GM23338 (cell line): ENCODE results near the gene LSM12. TPM values are rescaled to one million over a fixed set of nuclear protein-coding genes. Genes with fewer than 3 reads are reported as not detected.

Experiments used
- ATAC-seq: fragments of 200-7000 bp; cut with Tn5 transposase; 3 replicates; pipeline ENCODE4 v1.9.1; 2020
- DNase-seq: peaks from one replicate; pipeline ENCODE4 v3.0.0-alpha.2; 2015; ENCODE audit warnings: low spot score
- H2AFZ ChIP-seq: fragments of 200-600 bp; sonication (generic); 2 replicates; pipeline ENCODE4 v1.8.0; 2016; ENCODE audit warnings: antibody characterized with exemption, mild to moderate bottlenecking, moderate library complexity
- H3F3A ChIP-seq: fragments of 200-600 bp; sonication (generic); replicated peaks from 2 replicates; pipeline ENCODE4 v1.8.0; 2017; ENCODE audit warnings: antibody characterized with exemption, mixed run types, low read depth
- H3K27ac ChIP-seq: fragments of 200-600 bp; sonication (generic); 2 replicates; pipeline ENCODE4 v1.6.1; 2016; ENCODE audit warnings: low read depth
- H3K27me3 ChIP-seq: fragments of 200-600 bp; sonication (generic); 2 replicates; pipeline ENCODE4 v1.8.0; 2016; ENCODE audit warnings: mild to moderate bottlenecking, mixed run types, moderate library complexity; ENCODE audit not compliant: insufficient read depth
- H3K36me3 ChIP-seq: fragments of 200-600 bp; sonication (generic); 2 replicates; pipeline ENCODE4 v1.8.0; 2016; ENCODE audit warnings: mild to moderate bottlenecking; ENCODE audit not compliant: insufficient read depth
- H3K4me1 ChIP-seq: fragments of 200-600 bp; sonication (generic); 2 replicates; pipeline ENCODE4 v1.8.0; 2016; ENCODE audit warnings: mild to moderate bottlenecking, moderate library complexity; ENCODE audit not compliant: insufficient read depth
- H3K4me2 ChIP-seq: fragments of 200-600 bp; sonication (generic); 2 replicates; pipeline ENCODE4 v1.7.1; 2017; ENCODE audit warnings: mixed run types
- H3K4me3 ChIP-seq: fragments of 200-600 bp; sonication (generic); 2 replicates; pipeline ENCODE4 v1.6.1; 2016; ENCODE audit warnings: mixed run types
- H3K79me2 ChIP-seq: fragments of 200-600 bp; sonication (generic); replicated peaks from 2 replicates; pipeline ENCODE4 v1.8.0; 2017; ENCODE audit warnings: mild to moderate bottlenecking; ENCODE audit not compliant: insufficient read depth
- H3K9me2 ChIP-seq: fragments of 200-600 bp; sonication (generic); 2 replicates; pipeline ENCODE4 v1.8.0; 2017; ENCODE audit not compliant: insufficient read depth
- H4K20me1 ChIP-seq: fragments of 200-600 bp; sonication (generic); replicated peaks from 2 replicates; pipeline ENCODE4 v1.8.0; 2017; ENCODE audit warnings: mild to moderate bottlenecking; ENCODE audit not compliant: insufficient read depth
- H3K27ac Mint-ChIP-seq: 2 replicates; pipeline ENCODE4 v1.8.0; 2020; ENCODE audit warnings: inconsistent platforms, mild to moderate bottlenecking, moderate library complexity, mixed read lengths
- H3K27me3 Mint-ChIP-seq: 3 replicates; pipeline ENCODE4 v1.8.0; 2022; ENCODE audit warnings: low read depth, mild to moderate bottlenecking, moderate library complexity, mixed read lengths, inconsistent platforms; ENCODE audit not compliant: insufficient read depth, poor library complexity
- H3K36me3 Mint-ChIP-seq: 3 replicates; pipeline ENCODE4 v1.8.0; 2021; ENCODE audit warnings: low read depth, mild to moderate bottlenecking, inconsistent platforms, moderate library complexity, mixed read lengths
- H3K4me1 Mint-ChIP-seq: 3 replicates; pipeline ENCODE4 v1.8.0; 2020; ENCODE audit warnings: mild to moderate bottlenecking, inconsistent platforms, mixed read lengths
- H3K4me3 Mint-ChIP-seq: 3 replicates; pipeline ENCODE4 v1.8.0; 2021; ENCODE audit warnings: moderate library complexity, mild to moderate bottlenecking, inconsistent platforms, mixed read lengths
- H3K9me3 Mint-ChIP-seq: 3 replicates; pipeline ENCODE4 v1.8.0; 2020; ENCODE audit warnings: moderate library complexity, mild to moderate bottlenecking, inconsistent platforms, mixed read lengths
- EZH2phosphoT487 ChIP-seq: fragments of 200-600 bp; sonication (generic); IDR thresholded peaks from one replicate; pipeline ENCODE4 v1.8.1; 2018; ENCODE audit warnings: antibody characterized with exemption; ENCODE audit not compliant: unreplicated experiment
- NANOG ChIP-seq: IDR thresholded peaks from 2 replicates; pipeline ENCODE4 v1.6.1; 2016; ENCODE audit warnings: antibody characterized with exemption, borderline replicate concordance
- polyA plus RNA-seq: library from polyadenylated mRNA; unstranded; fragments of >200 nt; fragmentation: Nextera tagmentation; extraction: Ambion mirVana; gene quantifications from 2 replicates; pipeline ENCODE4 v1.2.1, GENCODE V29; 2016
- total RNA-seq: library from RNA; depleted of rRNA; stranded (reverse); fragments of >200 nt; shearing (Covaris generic); gene quantifications from 2 replicates; pipeline ENCODE4 v1.2.3, GENCODE V29; 2014
- TF ChIP-seq, protein P1 (sequence below): IDR thresholded peaks from 2 replicates; pipeline ENCODE4 v1.6.1; 2016; ENCODE audit warnings: antibody characterized with exemption
- TF ChIP-seq, protein P2 (sequence below): fragments of 250-450 bp; sonication (Bioruptor Pico); IDR thresholded peaks from 2 replicates; pipeline ENCODE4 v1.5.0; 2020; ENCODE audit warnings: mild to moderate bottlenecking, moderate library complexity
- TF ChIP-seq, protein P3 (sequence below): IDR thresholded peaks from one replicate; pipeline ENCODE4 v1.6.1; 2018; ENCODE audit warnings: antibody characterized with exemption; ENCODE audit not compliant: unreplicated experiment

Gene LSM12
- total and polyA plus RNA-seq, 2 experiments from 2014 or later: 72.7 to 241 TPM

DNA sequence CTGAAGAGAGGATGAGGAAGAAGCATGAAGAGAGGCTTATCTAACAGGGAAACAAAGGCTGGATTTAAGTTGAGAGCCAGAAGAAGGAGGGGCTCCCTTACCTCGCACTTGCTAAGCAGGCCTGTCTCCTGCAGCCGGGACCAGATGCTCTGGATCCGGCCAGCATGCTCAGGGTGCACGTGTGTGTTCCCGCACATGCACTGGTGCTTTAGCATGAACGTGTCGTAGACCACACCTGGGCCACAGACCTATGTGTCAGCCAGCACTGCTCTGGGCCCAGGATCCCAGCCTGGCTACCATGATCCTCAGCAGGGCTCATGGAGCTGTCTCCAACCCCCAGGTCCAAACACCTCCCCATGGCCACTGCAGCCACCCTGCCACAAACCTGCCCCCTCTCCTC, 18.4 kb upstream of the LSM12 start:
- peaks cover 24% of the 10 kb centered on the region for H3K27me3 Mint-ChIP-seq
- ATAC-seq: no peak
- no peak overlapping the region for H3K4me2 ChIP-seq
- H3K4me1 Mint-ChIP-seq: peaks cover 47% of the 10 kb centered on the region
- TF ChIP-seq, protein P1, sequence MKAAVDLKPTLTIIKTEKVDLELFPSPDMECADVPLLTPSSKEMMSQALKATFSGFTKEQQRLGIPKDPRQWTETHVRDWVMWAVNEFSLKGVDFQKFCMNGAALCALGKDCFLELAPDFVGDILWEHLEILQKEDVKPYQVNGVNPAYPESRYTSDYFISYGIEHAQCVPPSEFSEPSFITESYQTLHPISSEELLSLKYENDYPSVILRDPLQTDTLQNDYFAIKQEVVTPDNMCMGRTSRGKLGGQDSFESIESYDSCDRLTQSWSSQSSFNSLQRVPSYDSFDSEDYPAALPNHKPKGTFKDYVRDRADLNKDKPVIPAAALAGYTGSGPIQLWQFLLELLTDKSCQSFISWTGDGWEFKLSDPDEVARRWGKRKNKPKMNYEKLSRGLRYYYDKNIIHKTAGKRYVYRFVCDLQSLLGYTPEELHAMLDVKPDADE: no peak
- TF ChIP-seq, protein P2, sequence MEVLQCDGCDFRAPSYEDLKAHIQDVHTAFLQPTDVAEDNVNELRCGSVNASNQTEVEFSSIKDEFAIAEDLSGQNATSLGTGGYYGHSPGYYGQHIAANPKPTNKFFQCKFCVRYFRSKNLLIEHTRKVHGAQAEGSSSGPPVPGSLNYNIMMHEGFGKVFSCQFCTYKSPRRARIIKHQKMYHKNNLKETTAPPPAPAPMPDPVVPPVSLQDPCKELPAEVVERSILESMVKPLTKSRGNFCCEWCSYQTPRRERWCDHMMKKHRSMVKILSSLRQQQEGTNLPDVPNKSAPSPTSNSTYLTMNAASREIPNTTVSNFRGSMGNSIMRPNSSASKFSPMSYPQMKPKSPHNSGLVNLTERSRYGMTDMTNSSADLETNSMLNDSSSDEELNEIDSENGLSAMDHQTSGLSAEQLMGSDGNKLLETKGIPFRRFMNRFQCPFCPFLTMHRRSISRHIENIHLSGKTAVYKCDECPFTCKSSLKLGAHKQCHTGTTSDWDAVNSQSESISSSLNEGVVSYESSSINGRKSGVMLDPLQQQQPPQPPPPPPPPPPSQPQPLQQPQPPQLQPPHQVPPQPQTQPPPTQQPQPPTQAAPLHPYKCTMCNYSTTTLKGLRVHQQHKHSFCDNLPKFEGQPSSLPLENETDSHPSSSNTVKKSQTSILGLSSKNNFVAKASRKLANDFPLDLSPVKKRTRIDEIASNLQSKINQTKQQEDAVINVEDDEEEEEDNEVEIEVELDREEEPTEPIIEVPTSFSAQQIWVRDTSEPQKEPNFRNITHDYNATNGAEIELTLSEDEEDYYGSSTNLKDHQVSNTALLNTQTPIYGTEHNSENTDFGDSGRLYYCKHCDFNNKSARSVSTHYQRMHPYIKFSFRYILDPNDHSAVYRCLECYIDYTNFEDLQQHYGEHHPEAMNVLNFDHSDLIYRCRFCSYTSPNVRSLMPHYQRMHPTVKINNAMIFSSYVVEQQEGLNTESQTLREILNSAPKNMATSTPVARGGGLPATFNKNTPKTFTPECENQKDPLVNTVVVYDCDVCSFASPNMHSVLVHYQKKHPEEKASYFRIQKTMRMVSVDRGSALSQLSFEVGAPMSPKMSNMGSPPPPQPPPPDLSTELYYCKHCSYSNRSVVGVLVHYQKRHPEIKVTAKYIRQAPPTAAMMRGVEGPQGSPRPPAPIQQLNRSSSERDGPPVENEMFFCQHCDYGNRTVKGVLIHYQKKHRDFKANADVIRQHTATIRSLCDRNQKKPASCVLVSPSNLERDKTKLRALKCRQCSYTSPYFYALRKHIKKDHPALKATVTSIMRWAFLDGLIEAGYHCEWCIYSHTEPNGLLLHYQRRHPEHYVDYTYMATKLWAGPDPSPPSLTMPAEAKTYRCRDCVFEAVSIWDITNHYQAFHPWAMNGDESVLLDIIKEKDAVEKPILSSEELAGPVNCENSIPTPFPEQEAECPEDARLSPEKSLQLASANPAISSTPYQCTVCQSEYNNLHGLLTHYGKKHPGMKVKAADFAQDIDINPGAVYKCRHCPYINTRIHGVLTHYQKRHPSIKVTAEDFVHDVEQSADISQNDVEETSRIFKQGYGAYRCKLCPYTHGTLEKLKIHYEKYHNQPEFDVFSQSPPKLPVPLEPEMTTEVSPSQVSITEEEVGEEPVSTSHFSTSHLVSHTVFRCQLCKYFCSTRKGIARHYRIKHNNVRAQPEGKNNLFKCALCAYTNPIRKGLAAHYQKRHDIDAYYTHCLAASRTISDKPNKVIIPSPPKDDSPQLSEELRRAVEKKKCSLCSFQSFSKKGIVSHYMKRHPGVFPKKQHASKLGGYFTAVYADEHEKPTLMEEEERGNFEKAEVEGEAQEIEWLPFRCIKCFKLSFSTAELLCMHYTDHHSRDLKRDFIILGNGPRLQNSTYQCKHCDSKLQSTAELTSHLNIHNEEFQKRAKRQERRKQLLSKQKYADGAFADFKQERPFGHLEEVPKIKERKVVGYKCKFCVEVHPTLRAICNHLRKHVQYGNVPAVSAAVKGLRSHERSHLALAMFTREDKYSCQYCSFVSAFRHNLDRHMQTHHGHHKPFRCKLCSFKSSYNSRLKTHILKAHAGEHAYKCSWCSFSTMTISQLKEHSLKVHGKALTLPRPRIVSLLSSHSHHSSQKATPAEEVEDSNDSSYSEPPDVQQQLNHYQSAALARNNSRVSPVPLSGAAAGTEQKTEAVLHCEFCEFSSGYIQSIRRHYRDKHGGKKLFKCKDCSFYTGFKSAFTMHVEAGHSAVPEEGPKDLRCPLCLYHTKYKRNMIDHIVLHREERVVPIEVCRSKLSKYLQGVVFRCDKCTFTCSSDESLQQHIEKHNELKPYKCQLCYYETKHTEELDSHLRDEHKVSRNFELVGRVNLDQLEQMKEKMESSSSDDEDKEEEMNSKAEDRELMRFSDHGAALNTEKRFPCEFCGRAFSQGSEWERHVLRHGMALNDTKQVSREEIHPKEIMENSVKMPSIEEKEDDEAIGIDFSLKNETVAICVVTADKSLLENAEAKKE (CRISPR knock-in tag): no peak
- no peak for TF ChIP-seq NANOG
- no peak for TF ChIP-seq EZH2phosphoT487
- TF ChIP-seq, protein P3, sequence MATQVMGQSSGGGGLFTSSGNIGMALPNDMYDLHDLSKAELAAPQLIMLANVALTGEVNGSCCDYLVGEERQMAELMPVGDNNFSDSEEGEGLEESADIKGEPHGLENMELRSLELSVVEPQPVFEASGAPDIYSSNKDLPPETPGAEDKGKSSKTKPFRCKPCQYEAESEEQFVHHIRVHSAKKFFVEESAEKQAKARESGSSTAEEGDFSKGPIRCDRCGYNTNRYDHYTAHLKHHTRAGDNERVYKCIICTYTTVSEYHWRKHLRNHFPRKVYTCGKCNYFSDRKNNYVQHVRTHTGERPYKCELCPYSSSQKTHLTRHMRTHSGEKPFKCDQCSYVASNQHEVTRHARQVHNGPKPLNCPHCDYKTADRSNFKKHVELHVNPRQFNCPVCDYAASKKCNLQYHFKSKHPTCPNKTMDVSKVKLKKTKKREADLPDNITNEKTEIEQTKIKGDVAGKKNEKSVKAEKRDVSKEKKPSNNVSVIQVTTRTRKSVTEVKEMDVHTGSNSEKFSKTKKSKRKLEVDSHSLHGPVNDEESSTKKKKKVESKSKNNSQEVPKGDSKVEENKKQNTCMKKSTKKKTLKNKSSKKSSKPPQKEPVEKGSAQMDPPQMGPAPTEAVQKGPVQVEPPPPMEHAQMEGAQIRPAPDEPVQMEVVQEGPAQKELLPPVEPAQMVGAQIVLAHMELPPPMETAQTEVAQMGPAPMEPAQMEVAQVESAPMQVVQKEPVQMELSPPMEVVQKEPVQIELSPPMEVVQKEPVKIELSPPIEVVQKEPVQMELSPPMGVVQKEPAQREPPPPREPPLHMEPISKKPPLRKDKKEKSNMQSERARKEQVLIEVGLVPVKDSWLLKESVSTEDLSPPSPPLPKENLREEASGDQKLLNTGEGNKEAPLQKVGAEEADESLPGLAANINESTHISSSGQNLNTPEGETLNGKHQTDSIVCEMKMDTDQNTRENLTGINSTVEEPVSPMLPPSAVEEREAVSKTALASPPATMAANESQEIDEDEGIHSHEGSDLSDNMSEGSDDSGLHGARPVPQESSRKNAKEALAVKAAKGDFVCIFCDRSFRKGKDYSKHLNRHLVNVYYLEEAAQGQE: no peak
- peaks cover 52% of the 10 kb centered on the region for H3K36me3 Mint-ChIP-seq
- H3K27ac Mint-ChIP-seq: peak overlapping the region; percentile 75; the same call in 1 of the 2 replicates
- no peaks in the 10 kb centered on the region for H3K9me2 ChIP-seq
- H3K4me3 Mint-ChIP-seq: no peak overlapping the region
- H3K27ac ChIP-seq: no peak overlapping the region
- no peaks in the 10 kb centered on the region; the same call in 1 of the 2 replicates for H4K20me1 ChIP-seq
- no peak overlapping the region for H2AFZ ChIP-seq
- H3K4me3 ChIP-seq: no peak overlapping the region
- H3K27me3 ChIP-seq: no peaks in the 10 kb centered on the region
- no peaks in the 10 kb centered on the region; the same call in 1 of the 2 replicates for H3K36me3 ChIP-seq
- no peaks in the 10 kb centered on the region for H3K79me2 ChIP-seq
- no peak for DNase-seq
- 0 out of 2 replicates have a peak, but pooled peaks cover 13% of the 10 kb centered on the region for H3F3A ChIP-seq
- peaks cover 16% of the 10 kb centered on the region for H3K4me1 ChIP-seq
- no peaks in the 10 kb centered on the region; the same call in 2 of the 3 replicates for H3K9me3 Mint-ChIP-seq
